NCI-H446 treated with DMSO at 0.1 percent for 48 hours (cell line): ENCODE results near the gene CCR4.
"Not testable (repeated sequence)": the region's sequence is repeated elsewhere in the genome, so short reads cannot be mapped to it uniquely, and the experiment has no call there.

Experiments used
- DNase-seq: peaks from one replicate; lab custom pipeline; 2025; lab: John Stamatoyannopoulos, UW

CCR4 gene

GRCh38 chr3:32952369-32953077 lies 1.1 kb downstream of the CCR4 start:
- no peak for DNase-seq

- no peak for DNase-seq
These were observed 3.1 kb downstream of the CCR4 start for GRCh38 chr3:32954506-32954905.

GRCh38 chr3:32956750-32957570 lies 5.5 kb downstream of the CCR4 start:
- no peak for DNase-seq

GRCh38 chr3:32958509-32958908 lies 7.1 kb downstream of the CCR4 start:
- DNase-seq: no peak

DNA sequence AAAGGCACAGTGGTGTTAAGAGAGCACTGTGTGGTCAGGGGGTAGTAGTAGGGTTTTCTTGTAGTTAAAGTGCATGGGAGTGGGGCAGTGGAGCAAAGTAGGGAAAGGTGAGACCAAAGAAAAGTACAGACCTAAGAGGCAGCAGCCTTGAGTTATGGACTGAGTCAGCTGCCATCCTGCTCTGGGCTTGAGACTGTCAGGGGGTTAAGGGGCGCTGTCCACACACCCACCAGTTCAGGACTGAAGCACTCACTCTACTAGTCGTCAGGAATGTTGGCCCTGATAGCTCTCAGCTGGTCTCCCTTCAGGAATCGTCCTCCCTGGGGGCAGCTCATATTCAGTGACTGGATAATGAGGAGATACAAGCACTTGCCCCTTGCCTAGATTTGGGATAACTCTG lies 7.9 kb downstream of the CCR4 start:
- DNase-seq: no peak

GRCh38 chr3:32960404-32961170 lies 9.1 kb downstream of the CCR4 start:
- DNase-seq: no peak

DNA sequence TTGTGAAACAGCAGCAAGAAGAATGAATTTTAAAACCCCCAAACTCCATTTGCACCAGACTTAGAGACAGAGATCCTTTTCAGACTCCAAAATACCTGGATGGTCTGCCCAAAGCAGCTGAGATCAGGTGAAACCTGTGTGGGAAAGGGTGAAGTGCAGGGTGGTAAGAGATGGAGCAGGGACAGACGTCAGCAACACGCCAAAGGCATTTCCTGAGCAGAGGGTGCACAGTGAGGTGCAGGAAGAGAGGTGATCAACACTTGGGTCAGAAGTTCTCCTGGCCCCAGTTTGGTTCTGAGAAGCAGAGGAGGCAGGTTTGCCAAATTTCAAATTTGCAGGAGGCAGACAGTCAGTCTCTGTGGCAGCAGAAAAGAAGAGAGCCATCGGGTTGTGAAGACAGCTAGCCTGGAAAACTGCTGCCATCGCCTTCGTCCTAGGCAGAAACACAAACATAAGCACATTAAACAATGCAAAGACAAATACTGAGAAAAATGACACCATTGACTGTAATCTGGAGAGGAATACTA lies 9.8 kb downstream of the CCR4 start:
- no peak for DNase-seq

DNA sequence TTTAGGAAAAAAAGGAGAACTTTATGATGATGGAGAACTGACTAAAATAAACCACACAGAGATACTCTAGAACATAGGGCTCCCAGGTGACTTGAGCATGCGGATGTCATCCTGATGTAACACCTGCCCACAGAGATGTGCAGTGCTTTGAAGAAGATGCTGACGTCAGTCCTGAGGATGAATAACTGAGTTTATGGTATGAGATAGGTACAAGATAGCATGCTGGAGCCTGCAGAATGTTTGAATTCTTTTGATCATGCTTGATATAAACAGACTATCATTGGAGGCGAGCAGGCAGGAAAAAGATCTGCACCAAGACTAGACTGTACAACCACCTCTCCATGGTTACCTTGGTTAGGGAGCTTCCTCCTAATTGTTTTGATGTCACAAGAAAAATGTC lies 12.4 kb downstream of the CCR4 start:
- no peak for DNase-seq

GRCh38 chr3:32964781-32965180 lies 13.3 kb downstream of the CCR4 start:
- DNase-seq: not testable (repeated sequence)

- not testable (repeated sequence) for DNase-seq
These were observed 14.3 kb downstream of the CCR4 start for GRCh38 chr3:32965617-32966213.

DNA sequence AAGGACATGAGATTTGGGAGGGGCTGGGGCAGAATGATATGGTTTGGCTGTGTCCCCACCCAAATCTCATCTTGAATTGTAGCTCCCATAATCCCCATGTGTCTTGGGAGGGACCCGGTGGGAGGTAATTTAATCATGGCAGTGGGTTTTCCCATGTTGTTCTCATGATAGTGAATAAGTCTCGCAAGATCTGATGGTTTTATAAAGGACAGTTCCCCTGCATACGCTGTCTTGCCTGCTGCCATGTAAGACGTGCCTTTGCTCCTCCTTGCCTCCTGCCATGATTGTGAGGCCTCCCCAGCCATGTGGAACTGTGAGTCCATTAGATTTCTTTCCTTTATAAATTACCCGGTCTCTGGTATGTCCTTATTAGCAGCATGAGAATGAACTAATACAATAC lies 15.2 kb downstream of the CCR4 start:
- not testable (repeated sequence) for DNase-seq

DNA sequence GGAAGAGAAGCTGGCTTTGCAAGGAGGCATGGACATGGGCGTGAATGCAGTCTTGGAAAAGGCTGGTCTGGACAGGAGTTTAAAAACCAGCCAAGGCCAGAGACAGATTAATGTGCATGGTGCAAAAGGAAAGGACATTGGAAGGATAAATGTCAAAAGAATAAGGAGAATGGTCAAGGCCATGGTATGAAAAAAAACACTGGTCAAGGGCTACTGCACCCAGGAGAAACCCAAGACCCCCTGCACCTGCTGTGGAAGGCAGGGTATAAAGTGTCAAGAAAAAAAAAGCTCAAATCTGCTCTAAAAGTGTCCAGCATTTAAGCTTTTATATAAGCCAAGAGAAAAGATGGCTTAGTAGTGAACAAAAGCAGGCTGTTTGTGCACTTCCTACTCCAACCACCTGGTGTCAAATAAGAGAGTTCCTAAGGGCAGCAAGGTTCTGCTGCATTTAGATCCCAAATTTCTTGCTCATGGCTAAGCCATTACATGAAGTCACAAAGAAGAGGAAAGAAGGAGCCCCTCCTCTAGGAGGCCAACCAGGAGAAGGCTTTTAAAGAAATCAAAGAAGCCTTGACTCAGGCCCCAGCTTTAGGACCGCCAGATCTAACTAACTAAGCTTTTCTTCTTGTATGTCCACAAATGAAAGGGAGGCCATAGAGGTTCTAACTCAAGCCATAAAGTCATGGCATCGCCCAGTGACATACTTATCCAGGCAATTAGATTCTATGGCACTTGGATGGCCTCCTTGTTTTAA lies 16.9 kb downstream of the CCR4 start:
- DNase-seq: no peak

- DNase-seq: no peak
These were observed 17.5 kb downstream of the CCR4 start for GRCh38 chr3:32968920-32969389.

DNA sequence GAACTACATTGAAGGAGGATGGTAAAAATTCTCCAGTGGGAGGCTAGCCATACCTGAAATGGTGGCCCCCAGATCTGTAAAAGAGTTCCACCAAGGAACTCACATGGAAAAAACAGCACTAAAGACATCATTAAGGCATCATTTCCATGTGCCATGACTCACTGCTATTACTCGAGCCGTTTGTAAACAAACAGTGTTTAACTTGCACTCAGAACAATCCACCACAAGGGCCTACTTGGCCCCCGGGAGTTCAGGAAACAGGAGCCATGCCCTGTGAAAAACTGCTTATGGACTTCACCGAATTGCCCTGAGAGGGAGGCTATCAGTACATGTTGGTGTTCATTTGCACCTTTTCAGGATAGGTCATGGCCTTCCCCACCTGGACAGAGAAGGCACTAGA lies 18.2 kb downstream of the CCR4 start:
- DNase-seq: no peak

DNA sequence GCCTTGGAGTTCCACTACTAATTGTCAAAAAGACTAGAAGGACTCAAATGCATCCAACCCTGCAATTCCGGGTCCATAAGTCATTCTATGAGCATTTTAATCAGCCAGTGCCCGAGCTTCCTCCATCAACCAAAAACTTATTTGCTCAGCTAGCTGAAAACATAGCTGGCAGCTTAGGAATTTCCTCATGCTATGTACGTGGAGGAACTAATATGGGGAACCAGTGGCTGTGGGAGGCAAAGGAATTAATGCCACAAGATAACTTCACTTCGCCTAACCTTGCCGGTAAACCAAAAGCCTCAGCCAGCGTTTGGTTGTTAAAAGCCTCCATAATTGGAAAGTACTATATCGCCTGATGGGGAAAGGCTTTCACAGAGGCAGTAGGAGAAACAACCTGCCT lies 19.8 kb downstream of the CCR4 start:
- not testable (repeated sequence) for DNase-seq

- DNase-seq: no peak
These were observed 21.2 kb downstream of the CCR4 start for GRCh38 chr3:32972482-32973146.

DNA sequence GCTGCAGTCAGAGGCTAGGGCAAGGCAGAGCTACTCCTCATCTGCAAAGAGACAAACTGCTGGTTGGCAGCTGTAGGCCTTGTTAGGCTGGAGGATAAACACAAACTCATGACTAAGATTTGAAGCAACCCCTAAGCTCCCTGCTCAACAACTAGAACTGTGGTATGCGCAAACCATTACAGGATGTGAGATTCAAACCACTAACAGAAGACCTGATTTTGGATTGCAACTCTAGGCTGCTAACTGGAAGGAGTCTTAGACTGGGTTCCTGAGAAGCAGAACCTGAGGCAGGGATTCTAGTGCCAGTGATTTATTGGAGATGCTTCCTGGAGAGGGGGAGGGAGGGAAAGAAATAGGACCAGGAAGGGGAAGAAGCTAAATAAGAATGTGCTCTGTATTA lies 22.5 kb downstream of the CCR4 start:
- DNase-seq: no peak

GRCh38 chr3:32975891-32976595 lies 24.6 kb downstream of the CCR4 start:
- no peak for DNase-seq

DNA sequence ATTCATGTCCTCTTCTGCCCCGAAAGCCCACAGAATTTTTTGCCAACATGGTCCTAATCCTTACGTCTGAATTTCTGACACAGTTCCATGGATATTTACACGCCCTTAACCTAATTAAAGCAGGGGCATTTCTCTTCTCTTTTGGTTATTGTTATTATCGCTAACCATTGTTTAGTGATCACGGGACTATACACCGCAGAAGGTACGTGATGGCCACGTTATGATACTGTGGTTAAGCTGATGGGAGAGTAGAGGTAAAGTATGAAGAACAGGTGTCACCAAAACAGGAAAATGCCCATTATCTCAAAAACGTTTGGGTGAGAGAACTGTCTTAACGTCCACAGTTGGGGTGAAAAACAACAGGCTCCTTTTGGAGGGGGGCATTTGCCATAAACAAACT lies 26.4 kb downstream of the CCR4 start:
- no peak for DNase-seq

- no peak for DNase-seq
These were observed 26.9 kb downstream of the CCR4 start for GRCh38 chr3:32978331-32978730.
